Measurements from ENCODE around the gene ERBIN.
"Not testable (repeated sequence)": the region's sequence is repeated elsewhere in the genome, so short reads cannot be mapped to it uniquely, and the experiment has no call there.

The ERBIN gene, protein sequence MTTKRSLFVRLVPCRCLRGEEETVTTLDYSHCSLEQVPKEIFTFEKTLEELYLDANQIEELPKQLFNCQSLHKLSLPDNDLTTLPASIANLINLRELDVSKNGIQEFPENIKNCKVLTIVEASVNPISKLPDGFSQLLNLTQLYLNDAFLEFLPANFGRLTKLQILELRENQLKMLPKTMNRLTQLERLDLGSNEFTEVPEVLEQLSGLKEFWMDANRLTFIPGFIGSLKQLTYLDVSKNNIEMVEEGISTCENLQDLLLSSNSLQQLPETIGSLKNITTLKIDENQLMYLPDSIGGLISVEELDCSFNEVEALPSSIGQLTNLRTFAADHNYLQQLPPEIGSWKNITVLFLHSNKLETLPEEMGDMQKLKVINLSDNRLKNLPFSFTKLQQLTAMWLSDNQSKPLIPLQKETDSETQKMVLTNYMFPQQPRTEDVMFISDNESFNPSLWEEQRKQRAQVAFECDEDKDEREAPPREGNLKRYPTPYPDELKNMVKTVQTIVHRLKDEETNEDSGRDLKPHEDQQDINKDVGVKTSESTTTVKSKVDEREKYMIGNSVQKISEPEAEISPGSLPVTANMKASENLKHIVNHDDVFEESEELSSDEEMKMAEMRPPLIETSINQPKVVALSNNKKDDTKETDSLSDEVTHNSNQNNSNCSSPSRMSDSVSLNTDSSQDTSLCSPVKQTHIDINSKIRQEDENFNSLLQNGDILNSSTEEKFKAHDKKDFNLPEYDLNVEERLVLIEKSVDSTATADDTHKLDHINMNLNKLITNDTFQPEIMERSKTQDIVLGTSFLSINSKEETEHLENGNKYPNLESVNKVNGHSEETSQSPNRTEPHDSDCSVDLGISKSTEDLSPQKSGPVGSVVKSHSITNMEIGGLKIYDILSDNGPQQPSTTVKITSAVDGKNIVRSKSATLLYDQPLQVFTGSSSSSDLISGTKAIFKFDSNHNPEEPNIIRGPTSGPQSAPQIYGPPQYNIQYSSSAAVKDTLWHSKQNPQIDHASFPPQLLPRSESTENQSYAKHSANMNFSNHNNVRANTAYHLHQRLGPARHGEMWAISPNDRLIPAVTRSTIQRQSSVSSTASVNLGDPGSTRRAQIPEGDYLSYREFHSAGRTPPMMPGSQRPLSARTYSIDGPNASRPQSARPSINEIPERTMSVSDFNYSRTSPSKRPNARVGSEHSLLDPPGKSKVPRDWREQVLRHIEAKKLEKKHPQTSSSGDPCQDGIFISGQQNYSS (N-terminal part only)

GRCh38 chr5:65926276-65926783 lies at the start of gene ERBIN:
Gene ERBIN (plus strand): TSS chr5:65926575. CDS start chr5:65992719, 66,144 bp downstream.
- DNase-seq (ENCODE audit: low read depth) = peak; percentile 90

DNA sequence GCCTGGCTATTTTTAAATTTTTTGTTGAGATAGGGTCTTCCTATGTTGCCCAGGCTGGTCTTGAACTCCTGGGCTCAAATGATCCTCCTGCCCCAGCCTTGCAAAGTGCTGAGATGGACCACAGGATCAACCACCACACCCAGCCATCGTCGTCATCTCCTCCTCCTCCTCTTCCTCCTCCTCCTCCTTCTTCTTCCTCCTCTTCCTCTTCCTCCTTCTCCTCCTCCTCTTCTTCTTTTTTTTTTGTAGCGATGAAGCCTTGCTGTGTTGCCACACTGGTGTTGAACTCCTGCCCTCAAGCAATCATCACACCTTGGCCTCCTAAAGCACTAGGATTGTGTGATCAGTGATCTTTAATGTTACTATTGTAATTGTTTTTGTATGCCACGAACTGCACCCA lies 49.4 kb upstream of the ERBIN start:
- DNase-seq (ENCODE audit: low read depth) = no peak

- DNase-seq (ENCODE audit: low read depth) = peak; percentile 97
These were observed 46.6 kb upstream of the ERBIN start for GRCh38 chr5:65879668-65880256.

DNA sequence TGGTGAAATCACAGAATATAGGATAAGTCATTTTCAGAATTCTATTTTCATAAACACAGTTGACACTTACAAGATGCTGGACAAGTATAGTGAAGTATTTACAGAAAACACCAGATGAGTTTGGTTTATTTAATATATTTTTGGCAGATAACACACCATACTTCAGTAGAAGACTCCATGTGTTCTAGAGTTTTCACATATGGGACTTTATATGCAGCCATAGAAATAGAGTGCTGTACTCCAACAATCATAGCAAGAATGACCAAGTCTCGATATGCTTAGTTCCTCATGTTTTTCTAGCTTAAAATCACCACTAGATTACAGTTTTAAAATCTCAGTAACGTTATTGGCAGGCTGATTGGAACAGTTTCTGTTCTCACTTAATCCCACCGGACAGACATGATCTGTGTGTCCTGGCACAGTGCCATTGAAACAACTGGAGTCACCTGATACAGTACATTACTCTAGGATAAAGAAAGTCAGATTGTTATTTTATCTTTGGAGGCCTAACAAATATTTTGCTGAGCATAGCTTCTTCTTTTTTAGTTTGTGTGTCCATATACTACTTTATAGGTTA lies 45.8 kb upstream of the ERBIN start:
- no peak for DNase-seq (ENCODE audit: low read depth)

DNA sequence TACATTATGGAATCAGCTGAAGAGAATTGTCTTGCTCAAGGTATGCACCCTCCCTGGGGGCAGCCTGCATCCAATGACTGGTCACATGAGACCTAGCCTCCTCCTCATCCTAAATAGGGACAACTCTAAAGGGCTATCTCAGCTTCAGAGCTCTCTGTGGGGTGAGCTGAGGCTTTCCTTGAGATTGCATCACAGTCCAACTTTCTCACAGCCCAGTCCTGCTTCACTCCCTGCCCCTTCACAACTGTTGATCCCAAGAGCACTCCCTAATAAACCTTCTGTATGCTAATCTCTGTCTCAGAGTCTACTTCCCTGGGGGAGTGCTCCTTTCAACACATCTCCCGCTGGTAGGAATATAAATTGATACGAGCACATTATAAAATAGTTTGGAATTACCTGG lies 44.1 kb upstream of the ERBIN start:
- DNase-seq (ENCODE audit: low read depth) = no peak

GRCh38 chr5:65883461-65883860 lies 42.9 kb upstream of the ERBIN start:
- no peak for DNase-seq (ENCODE audit: low read depth)

DNA sequence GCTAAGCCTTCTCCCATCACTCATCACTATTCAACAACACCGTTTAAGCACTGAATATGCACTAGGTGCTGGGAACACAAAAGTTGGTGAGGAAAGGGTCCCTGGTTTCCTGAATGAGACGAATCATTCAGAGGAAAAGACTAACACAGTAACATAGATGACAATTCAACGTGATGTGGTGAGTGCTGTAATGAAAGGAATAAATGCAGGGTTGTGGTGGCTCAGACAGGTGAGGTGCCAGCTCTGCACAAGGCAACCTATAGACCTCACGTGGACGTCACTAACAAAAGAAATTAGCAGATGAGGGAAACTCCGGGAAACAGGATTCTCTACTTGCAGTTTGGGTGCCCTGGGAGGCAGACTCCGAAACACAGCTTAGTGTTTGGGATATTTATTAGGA lies 40.0 kb upstream of the ERBIN start:
- DNase-seq (ENCODE audit: low read depth) = no peak

GRCh38 chr5:65892024-65892423 lies 34.4 kb upstream of the ERBIN start:
- not testable (repeated sequence) for DNase-seq (ENCODE audit: low read depth)

DNA sequence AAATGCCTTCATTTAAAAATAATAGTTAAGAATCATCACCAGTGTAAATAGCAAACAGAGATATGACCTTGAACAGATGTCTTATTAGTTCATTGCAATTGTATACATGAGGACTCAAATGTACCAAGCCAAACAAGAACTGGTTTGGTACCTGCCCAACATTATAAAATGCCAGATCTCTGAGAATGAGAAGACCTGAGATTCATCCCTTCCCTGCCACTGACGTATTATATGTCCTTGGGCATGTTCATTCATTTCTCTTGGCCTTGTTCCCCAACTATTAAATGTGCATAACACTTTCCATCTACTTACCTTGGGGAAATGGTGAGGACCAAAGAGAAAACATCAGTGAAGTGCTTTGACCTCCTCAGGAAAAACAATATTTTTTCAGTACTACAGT lies 33.6 kb upstream of the ERBIN start:
- DNase-seq (ENCODE audit: low read depth) = no peak

DNA sequence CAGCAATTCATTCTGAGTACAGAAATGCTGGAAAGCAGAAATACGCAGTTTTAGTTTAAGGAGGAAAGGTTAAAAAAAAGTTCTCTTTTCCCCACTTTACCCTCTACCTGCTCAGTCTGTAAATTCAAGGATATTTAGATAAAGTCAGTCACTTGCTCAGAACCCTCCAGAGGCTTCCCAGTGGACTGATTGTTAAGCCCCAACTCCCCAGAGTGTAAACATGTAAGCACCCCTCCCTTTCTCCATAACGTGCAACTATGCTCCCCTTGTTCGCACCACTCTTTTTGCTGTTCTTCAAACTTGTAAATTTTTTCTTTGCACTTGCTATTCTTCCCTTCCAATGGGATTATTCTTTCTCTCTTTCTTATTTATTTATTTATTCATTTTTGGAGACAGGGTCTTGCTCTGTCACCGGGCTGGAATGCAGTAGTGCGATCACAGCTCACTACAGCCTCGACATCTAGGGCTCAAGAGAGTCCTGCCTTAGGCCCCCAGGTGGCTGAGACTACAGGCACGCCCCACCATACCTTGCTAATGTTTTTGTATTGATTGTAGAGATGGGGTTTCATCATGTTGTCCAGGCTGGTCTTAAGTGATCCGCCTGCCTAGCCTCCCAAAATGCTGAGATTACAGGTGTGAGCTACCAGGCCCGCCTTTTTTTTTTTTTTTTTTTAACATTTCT lies 32.5 kb upstream of the ERBIN start:
- DNase-seq (ENCODE audit: low read depth) = no peak

DNA sequence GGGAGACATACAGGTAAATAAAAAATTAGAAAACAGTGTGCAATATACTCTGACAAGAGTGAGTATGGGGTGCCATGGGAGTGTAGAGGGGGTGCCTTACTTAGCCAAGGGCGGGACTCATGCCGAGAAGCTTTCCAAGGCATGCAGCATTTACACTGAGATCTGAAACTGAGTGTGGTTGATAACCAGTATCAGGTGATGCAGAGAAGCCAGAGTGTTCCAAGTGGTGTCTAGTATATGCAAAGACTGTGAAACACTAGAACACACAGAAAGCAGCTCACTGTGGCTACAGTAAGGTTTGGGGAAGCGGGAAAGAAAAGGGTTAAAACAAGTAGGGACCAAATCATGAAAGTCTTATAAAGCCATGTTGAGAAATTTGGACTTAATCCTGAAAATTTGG lies 30.5 kb upstream of the ERBIN start:
- DNase-seq (ENCODE audit: low read depth) = no peak

GRCh38 chr5:65900746-65901145 lies 25.6 kb upstream of the ERBIN start:
- no peak for DNase-seq (ENCODE audit: low read depth)

- DNase-seq (ENCODE audit: low read depth) = no peak
These were observed 24.3 kb upstream of the ERBIN start for GRCh38 chr5:65902104-65902503.

DNA sequence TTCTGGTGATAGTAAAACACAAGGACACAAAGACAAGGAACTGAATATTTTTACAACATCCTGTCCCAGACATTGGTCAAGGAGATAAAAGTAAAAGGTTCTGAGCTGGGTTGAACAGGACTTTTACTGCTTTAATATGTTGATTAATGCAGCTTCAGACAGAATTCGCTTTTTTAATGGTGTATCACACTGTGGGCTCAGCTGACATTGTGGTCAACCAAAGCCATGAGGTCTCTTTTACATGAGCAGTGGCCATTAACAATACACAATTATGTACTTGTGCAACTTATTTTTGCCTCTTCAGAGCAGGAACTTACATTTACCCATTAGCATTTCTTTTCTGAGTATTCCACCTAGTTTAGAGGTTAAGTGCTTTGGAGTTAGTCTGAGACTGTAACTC lies 22.8 kb upstream of the ERBIN start:
- no peak for DNase-seq (ENCODE audit: low read depth)

DNA sequence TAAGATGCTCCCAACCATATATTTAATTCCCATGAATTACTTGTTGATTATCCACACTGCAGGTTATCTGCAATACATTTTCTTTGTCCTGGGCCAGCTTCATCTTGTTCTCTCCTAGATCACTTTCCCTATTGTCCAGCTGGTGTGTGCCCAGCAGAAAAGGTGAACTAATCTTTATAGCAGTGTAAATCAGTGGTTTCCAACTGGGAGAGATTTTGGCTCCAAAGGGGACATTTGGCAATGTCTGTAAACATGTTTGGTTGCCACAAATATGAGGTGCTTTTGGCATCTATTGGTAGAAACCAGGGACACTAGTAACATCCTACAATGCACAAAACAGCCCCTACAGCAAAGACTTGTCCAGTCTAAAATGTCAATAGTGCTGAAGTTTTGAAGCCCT lies 20.1 kb upstream of the ERBIN start:
- no peak for DNase-seq (ENCODE audit: low read depth)

- peak; percentile 11 for DNase-seq (ENCODE audit: low read depth)
These were observed 19.2 kb upstream of the ERBIN start for GRCh38 chr5:65907135-65907534.

DNA sequence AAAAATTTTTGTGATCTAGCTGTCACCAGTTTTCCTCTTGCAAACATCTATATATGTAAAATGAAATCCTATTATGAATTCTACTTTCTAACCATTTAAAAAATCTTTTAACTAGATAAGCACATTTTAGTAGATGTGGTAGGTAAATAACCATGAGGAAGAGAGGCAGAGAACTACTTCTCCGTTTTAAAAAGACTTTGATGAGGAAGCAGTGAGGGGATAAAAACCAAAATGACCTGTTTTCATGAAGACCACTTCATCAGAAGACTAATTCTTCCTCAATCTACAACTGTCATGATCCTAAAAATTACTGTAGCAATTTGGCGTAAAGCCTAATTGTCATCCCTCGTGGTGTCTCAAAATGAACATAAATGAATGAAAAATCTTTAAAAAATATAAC lies 15.7 kb upstream of the ERBIN start:
- DNase-seq (ENCODE audit: low read depth) = no peak

DNA sequence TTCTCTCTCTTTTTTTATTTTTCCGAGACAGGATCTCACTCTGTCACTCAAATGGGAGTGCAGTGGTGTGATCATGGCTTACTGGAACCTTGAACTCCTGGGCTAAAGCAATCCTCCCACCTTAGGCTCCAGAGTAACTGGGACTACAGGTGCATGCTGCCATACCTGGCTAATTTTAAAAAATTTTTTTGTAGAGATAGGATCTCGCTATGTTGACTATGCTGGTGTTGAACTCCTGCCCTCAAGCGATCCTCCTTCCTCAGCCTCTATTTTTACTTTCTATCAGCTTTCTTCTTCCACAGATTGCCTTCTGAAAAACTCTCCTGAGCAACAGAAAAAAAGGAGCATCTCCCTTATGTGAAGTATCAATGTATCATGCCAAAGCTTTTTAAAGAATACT lies 14.1 kb upstream of the ERBIN start:
- DNase-seq (ENCODE audit: low read depth) = no peak

- DNase-seq (ENCODE audit: low read depth) = no peak
These were observed 12.9 kb upstream of the ERBIN start for GRCh38 chr5:65913519-65913918.

DNA sequence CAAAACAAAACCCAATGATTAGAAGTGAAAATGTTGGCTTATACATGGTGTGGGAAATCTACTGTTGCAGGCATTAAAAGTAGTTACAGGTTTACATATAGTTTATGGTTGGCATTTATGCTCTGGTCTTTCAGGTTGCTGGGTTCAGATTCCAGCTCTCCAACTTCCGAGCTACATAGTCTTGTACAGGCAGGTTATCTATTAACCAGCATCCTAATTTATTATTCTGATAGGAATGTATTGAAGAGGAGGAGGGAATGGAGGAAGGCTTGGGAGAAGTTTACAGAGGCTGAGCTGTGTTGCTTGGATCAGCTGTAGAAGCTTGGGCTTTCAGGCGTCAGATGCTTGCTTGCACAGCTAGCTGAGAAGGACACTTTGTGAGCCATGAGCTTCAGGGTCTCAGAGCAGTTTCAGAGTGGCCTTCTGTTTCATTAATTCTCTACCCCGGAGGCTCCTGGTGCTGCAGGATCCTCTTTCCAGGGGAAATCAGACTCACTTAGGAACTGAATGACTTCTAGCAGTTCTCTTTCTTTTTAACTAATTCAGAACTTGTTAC lies 11.7 kb upstream of the ERBIN start:
- no peak for DNase-seq (ENCODE audit: low read depth)

- not testable (repeated sequence) for DNase-seq (ENCODE audit: low read depth)
These were observed 10.7 kb upstream of the ERBIN start for GRCh38 chr5:65915661-65916060.

Measured in ELR (cell line).